ENCODE data around the gene NHSL1. TPM values are rescaled to one million over a fixed set of nuclear protein-coding genes. Genes with fewer than 3 reads are reported as not detected.

The NHSL1 gene
- total RNA-seq, 4 donors from 2014 or later, result 44.4 to 70.9 (median 53.2) TPM

DNA sequence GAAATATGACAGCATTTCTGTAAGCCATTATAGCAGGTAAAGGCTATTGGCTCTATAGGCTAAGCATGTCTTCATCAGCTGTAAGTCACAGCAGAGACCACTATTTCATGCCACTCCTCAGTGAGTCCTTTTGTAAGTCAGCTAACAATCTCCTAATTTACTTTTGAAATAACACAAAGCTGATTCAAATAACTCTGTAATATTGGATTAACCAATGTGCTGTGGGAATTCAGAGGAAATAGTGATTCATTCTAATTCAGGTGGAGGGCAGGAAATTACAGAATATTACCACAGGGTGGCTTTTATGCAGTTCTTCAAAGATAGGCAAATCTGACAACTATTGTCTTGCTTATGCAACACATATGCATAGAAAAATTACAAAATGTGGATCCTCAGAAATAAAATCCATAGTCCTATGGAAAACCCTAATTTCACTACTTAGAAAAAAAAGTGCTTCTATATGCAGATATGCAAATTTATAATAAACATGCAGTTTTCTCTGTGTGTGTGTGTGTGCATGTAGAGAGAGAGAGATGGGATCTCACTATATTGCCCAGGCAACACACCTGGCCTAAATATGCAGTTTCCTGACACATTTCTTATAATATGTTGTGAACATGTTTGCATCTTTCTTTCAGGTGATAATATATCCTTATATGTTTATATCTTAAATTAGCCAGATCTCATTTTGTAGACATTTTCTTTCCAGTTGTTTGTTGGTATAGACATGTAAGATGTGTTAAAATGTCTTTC is 126.4 kb downstream of the NHSL1 start:
- TF ChIP-seq, protein P1, sequence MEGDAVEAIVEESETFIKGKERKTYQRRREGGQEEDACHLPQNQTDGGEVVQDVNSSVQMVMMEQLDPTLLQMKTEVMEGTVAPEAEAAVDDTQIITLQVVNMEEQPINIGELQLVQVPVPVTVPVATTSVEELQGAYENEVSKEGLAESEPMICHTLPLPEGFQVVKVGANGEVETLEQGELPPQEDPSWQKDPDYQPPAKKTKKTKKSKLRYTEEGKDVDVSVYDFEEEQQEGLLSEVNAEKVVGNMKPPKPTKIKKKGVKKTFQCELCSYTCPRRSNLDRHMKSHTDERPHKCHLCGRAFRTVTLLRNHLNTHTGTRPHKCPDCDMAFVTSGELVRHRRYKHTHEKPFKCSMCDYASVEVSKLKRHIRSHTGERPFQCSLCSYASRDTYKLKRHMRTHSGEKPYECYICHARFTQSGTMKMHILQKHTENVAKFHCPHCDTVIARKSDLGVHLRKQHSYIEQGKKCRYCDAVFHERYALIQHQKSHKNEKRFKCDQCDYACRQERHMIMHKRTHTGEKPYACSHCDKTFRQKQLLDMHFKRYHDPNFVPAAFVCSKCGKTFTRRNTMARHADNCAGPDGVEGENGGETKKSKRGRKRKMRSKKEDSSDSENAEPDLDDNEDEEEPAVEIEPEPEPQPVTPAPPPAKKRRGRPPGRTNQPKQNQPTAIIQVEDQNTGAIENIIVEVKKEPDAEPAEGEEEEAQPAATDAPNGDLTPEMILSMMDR (IDR thresholded peaks at IDR 0.05), result no peak
- no peak for TF ChIP-seq POLR2A (IDR thresholded peaks at IDR 0.05)
- intact Hi-C loops (cut with DNase I; ENCODE audit: low total_unique reads), result no loop called here
- DNase-seq (ENCODE audit: low spot score in 2 of 2), result no peak
- no peak overlapping the region for H3K4me3 ChIP-seq (ENCODE audit: low read depth, poor library complexity, severe bottlenecking)

Small RNA genes within 50 kb of the gene (microRNA-seq; reads per million reads assigned to microRNA genes)
- gene MIR3145 (ENCODE audit: borderline number of aligned reads in 1 of 2, borderline replicate concordance in 2 of 2), result 0.68 to 1.1 reads per million in 2 donors

Other genes with a start within 250 kb of the NHSL1 start
- gene SMIM28, start 121.6 kb downstream of the NHSL1 start, total RNA-seq, result not detected
- 100 to 1,000 TPM; 141 to 195 (median 162) TPM for gene HEBP2, start 95.3 kb downstream of the NHSL1 start, total RNA-seq